Epithelial cell of prostate (primary cell): ENCODE data around the gene ASRGL1.
"Not testable (repeated sequence)": the region's sequence is repeated elsewhere in the genome, so short reads cannot be mapped to it uniquely, and the experiment has no call there.

Experiments
- DNase-seq: peaks from one replicate; pipeline ENCODE4 v3.0.0-alpha.2; 2011; ENCODE audit warnings: low read depth, low spot score
- H3K27ac ChIP-seq: fragments of 450-650 bp; 2 replicates; pipeline ENCODE4 v1.5.1; 2017; ENCODE audit warnings: mild to moderate bottlenecking

The ASRGL1 gene

GRCh38 chr11:62337303-62338181 is at the start of gene ASRGL1:
Gene ASRGL1, plus strand, starts transcription at chr11:62337448. Its CDS starts 530 bp downstream, at chr11:62337978.
- no peak within 1 kb of the TSS for H3K27ac ChIP-seq

GRCh38 chr11:62295504-62295903 is 41.7 kb upstream of the ASRGL1 start:
- no peak for DNase-seq
- no peak overlapping the region for H3K27ac ChIP-seq

More at GRCh38 chr11:62337303-62338181, at the start of gene ASRGL1:
- DNase-seq = no peak

GRCh38 chr11:62298975-62299374 is 38.3 kb upstream of the ASRGL1 start, which contains the start of gene SCGB1D4:
Gene SCGB1D4, minus strand, starts transcription at chr11:62299075. Its CDS starts 65 bp downstream, at chr11:62299010.
- H3K27ac ChIP-seq = no peak within 1 kb of the TSS
- no peak for DNase-seq

- no peak for DNase-seq
- H3K27ac ChIP-seq = no peak overlapping the region
Observed at GRCh38 chr11:62306227-62306626, 31.0 kb upstream of the ASRGL1 start.

GRCh38 chr11:62307950-62308349 is 29.3 kb upstream of the ASRGL1 start:
- H3K27ac ChIP-seq = no peak overlapping the region
- DNase-seq = no peak

GRCh38 chr11:62309991-62310390 is 27.3 kb upstream of the ASRGL1 start:
- no peak overlapping the region for H3K27ac ChIP-seq
- DNase-seq = no peak

GRCh38 chr11:62315431-62315830 is 21.8 kb upstream of the ASRGL1 start:
- no peak overlapping the region for H3K27ac ChIP-seq
- no peak for DNase-seq

- no peak for DNase-seq
- no peak overlapping the region for H3K27ac ChIP-seq
Observed at GRCh38 chr11:62322524-62322923, 14.7 kb upstream of the ASRGL1 start.

- no peak for DNase-seq
- no peak overlapping the region for H3K27ac ChIP-seq
Observed at GRCh38 chr11:62324731-62325556, 12.3 kb upstream of the ASRGL1 start.

- H3K27ac ChIP-seq, DNase-seq: not testable (repeated sequence)
Observed at GRCh38 chr11:62325781-62326180, 11.5 kb upstream of the ASRGL1 start.

GRCh38 chr11:62326719-62327118 is 10.5 kb upstream of the ASRGL1 start:
- not testable (repeated sequence) for DNase-seq, H3K27ac ChIP-seq

GRCh38 chr11:62327541-62327940 is 9.7 kb upstream of the ASRGL1 start:
- DNase-seq, H3K27ac ChIP-seq: not testable (repeated sequence)

GRCh38 chr11:62331264-62331663 is 6.0 kb upstream of the ASRGL1 start:
- H3K27ac ChIP-seq, DNase-seq: not testable (repeated sequence)

GRCh38 chr11:62333768-62334167 is 3.5 kb upstream of the ASRGL1 start:
- H3K27ac ChIP-seq = no peak overlapping the region

GRCh38 chr11:62336949-62337302 is 322 bp upstream of the ASRGL1 start:
- H3K27ac ChIP-seq = not testable (repeated sequence)

More at GRCh38 chr11:62333768-62334167, 3.5 kb upstream of the ASRGL1 start:
- no peak for DNase-seq

GRCh38 chr11:62338218-62338617 is 970 bp downstream of the ASRGL1 start:
- H3K27ac ChIP-seq = no peak overlapping the region
- DNase-seq = no peak

More at GRCh38 chr11:62336949-62337302, 322 bp upstream of the ASRGL1 start:
- not testable (repeated sequence) for DNase-seq

- no peak overlapping the region for H3K27ac ChIP-seq
- no peak for DNase-seq
Observed at GRCh38 chr11:62340269-62340901, 3.1 kb downstream of the ASRGL1 start.

- no peak for DNase-seq
- H3K27ac ChIP-seq = no peak overlapping the region
Observed at GRCh38 chr11:62341588-62341987, 4.3 kb downstream of the ASRGL1 start.

GRCh38 chr11:62343646-62344190 is 6.5 kb downstream of the ASRGL1 start:
- not testable (repeated sequence) for DNase-seq, H3K27ac ChIP-seq

GRCh38 chr11:62344210-62344609 is 7.0 kb downstream of the ASRGL1 start:
- DNase-seq = no peak
- no peak overlapping the region for H3K27ac ChIP-seq
